GM21825 (cell line): Measurements from ENCODE around the gene DKC1.
"Not testable (repeated sequence)": the region's sequence is repeated elsewhere in the genome, so short reads cannot be mapped to it uniquely, and the experiment has no call there.

Experiments used
- ATAC-seq: cut with Tn5 transposase; IDR thresholded peaks from one replicate; pipeline ENCODE4 v1.9.1; 2021; ENCODE audit warnings: mild to moderate bottlenecking, moderate library complexity; ENCODE audit not compliant: unreplicated experiment

DKC1 gene

DNA sequence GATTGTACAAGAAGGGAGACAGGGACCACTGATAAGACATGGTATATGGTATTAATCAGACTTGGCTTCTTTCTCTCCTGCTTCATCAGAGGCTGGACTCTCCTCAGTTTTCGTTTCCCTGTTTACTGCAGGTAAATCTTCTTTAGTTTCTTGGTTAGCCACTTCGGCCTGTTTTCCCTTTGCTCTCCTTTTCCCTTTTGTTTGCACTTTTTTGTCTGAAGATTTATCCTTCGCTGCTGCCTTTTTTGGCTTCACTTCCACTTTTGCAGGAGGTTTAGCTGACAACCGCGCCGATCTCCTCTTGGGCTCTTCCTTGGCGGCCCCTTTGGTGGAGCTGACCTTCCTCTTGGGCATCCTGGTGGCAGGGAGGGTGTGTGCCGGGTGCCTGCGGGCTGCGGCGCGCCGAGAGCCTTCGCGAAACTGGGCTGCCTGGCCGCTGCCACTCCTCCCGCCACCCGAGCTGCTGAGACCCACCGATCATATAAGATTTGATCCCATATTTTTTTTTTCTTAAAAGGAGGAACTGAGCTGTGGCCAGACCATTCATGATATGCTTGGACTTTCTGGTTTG, 54.5 kb downstream of the DKC1 start:
- ATAC-seq: not testable (repeated sequence)

DNA sequence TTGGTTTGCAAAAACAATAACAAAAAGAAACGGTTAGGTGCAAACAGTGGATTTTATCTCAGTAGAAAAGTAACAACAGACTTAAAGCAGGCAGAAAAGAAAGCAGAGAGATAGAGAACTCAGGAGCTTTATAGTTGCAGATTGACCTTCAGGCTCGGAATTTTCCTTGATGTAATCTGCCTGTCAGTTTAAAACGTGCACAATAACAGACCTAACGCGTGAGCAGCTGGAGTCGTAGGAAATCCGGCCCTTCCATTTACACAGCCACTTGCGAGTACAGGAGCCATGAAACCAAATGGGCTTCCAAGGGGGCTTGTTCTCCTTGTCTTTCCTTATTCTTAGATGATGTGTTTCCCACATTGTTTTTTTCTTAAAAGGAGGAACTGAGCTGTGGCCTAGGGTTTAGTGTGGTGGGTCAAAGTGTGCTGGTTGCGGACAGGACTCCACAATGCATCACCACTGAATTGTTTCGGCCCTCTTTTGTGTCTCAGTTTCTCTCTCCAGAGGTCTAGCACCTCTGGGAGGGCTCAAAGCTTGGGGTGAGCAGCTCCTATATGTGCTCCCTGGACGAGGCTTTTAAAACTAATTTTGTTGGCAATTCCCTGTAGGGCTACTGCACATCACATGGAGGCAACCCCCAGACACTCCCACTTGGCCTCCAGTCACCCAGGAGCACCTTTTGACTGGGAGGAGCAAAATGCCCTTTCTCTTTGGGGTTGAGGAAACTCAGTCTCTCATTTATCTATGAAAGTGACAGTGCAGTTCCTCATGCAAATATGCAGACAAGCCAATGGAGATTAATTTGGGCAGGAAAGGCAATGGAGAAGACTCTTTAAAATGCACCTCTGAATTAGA, 56.5 kb downstream of the DKC1 start:
- no peak for ATAC-seq

DNA sequence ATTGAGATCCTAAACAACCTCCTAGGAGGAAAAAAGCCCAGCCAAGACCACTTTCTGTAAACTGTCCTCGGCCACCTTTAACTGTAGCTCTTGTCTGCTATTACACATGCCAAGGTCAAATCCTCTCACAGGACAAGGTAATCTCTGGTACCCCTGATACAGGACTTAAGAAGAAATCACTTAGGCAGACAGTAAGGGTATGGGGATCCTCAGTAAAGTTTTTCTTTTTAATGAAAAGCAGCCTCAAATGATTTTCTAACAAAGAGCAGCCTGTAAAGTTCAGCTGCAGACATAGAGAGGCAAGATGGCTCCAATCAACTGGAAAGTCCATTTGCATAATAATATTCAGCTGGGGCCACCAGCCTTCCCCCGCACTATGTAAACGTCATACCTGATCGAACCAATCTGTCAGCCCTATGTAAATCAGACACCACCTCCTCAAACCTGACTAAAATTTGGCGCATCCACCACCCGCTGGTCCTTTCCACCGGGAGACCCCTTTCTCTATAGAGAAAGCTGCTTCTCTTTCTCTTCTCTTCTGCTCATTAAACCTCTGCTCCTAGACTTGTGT, 57.2 kb downstream of the DKC1 start:
- no peak for ATAC-seq

DNA sequence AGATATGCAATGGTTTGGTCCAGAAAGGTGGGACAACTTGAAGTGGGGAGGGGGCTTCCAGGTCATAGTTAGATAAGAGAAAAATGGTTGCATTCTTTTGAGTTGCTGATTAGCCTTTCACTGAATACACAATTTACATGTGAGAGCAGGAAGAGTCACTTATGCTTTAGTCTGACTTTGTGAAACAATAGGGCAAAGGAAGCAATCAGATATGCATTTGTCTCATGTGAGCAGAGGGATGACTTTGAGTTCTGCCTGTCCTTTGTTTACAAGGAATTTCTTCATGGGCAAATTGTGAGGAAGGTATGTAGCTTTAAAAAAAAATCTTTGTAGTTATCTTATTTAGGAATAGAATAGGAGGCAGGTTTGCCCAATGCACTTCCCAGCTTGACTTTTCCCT, 58.9 kb downstream of the DKC1 start:
- ATAC-seq: no peak

DNA sequence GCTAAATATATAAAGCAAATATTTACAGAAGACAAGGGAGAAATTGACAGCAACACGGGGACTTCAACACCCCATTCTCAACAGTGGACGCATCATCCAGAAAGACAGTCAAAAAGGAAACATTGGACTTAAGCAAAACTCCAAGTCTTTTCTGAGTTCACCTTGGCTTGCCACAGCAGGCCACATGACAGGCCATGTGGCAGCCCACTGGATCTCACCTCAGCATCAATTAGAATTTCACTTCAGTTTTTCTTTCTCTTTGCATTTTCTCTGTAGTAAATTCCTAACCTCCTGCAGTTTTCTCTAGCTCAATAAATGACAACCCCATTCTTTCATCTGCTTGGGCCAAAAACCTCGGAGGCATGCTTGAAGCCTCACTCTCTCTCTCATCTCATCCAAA, 59.4 kb downstream of the DKC1 start:
- no peak for ATAC-seq

DNA sequence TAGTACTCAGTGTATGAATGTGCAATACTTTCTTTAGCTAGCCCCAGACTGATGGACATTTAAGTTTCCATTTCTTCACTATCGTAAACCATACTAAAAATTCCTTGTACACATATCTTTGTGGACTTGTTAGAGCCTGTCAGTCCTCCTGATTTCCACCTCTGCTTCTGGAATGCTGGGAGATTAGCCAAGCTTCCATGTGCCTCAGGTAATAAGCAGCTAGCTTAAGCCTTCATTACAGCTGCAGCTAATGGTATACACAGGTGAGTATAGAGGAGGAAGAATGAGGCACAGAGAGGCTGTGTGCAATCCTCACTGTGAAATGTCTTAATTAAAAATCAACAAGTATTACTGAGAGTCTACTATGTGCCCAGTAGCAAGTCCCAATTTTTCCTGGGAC, 62.0 kb downstream of the DKC1 start:
- no peak for ATAC-seq

DNA sequence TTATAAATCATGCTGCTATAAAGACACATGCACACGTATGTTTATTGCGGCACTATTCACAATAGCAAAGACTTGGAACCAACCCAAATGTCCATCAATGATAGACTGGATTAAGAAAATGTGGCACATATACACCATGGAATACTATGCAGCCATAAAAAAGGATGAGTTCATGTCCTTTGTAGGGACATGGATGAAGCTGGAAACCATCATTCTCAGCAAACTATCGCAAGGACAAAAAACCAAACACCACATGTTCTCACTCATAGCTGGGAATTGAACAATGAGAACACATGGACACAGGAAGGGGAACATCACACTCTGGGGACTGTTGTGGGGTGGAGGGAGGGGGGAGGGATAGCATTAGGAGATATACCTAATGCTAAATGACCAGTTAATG, 62.9 kb downstream of the DKC1 start:
- ATAC-seq: not testable (repeated sequence)
